Inflammatory macrophage (primary cell): ENCODE data around the gene TTYH1.
"Not testable (repeated sequence)": the region's sequence is repeated elsewhere in the genome, so short reads cannot be mapped to it uniquely, and the experiment has no call there.

ENCODE experiments used
- DNase-seq, 2 donors: peaks; one replicate each; pipeline ENCODE4 v3.0.0-alpha.2; 2020 to 2022
- total RNA-seq, 18 experiments: gene quantifications; one replicate each; lab custom pipeline; 2026; ENCODE audit warnings: mixed read lengths in 6 of 18, inconsistent platforms in 2 of 18; lab: John Stamatoyannopoulos, UW

The TTYH1 gene
- 0 to 1.1 (median 0) reads per million in 18 experiments for total RNA-seq

GRCh38 chr19:54415208-54415900, at the start of gene TTYH1:
Gene TTYH1, plus strand, starts transcription at chr19:54415464. Its CDS starts 89 bp downstream, at chr19:54415553.
- no peak for DNase-seq

GRCh38 chr19:54365798-54366197, 49.5 kb upstream of the TTYH1 start:
- peak; percentile 7 to 37 for DNase-seq

GRCh38 chr19:54366811-54367210, 48.5 kb upstream of the TTYH1 start:
- no peak for DNase-seq

- DNase-seq: peak in 1 of 2 donors; percentile 41
Measured at GRCh38 chr19:54369082-54369687, 46.1 kb upstream of the TTYH1 start.

- peak; percentile 59 to 66 for DNase-seq
Measured at GRCh38 chr19:54369688-54370433, 45.4 kb upstream of the TTYH1 start.

- DNase-seq: not testable (repeated sequence)
Measured at GRCh38 chr19:54370434-54370796, 44.8 kb upstream of the TTYH1 start.

GRCh38 chr19:54371453-54371852, 43.8 kb upstream of the TTYH1 start:
- DNase-seq: not testable (repeated sequence)

- DNase-seq: peak; percentile 90 to 95
Measured at GRCh38 chr19:54373781-54374631, 41.3 kb upstream of the TTYH1 start.

- DNase-seq: peak; percentile 36 to 42
Measured at GRCh38 chr19:54375181-54375938, 39.9 kb upstream of the TTYH1 start.

GRCh38 chr19:54376610-54377285, 38.5 kb upstream of the TTYH1 start:
- no peak for DNase-seq

- DNase-seq: no peak
Measured at GRCh38 chr19:54379187-54379678, 36.0 kb upstream of the TTYH1 start.

GRCh38 chr19:54380897-54381296, 34.4 kb upstream of the TTYH1 start:
- DNase-seq: no peak

GRCh38 chr19:54382041-54382440, 33.2 kb upstream of the TTYH1 start:
- peak in 1 of 2 donors; percentile 69 for DNase-seq

- peak; percentile 37 to 89 for DNase-seq
Measured at GRCh38 chr19:54383330-54383729, 31.9 kb upstream of the TTYH1 start.

GRCh38 chr19:54387991-54388801, 27.1 kb upstream of the TTYH1 start:
- peak; percentile 77 to 81 for DNase-seq

- DNase-seq: no peak
Measured at GRCh38 chr19:54388802-54389139, 26.5 kb upstream of the TTYH1 start.

GRCh38 chr19:54389553-54389952, 25.7 kb upstream of the TTYH1 start:
- DNase-seq: peak; percentile 70 to 92

- DNase-seq: peak; percentile 54 to 56
Measured at GRCh38 chr19:54390942-54391577, 24.2 kb upstream of the TTYH1 start.

GRCh38 chr19:54391589-54392061, 23.6 kb upstream of the TTYH1 start:
- peak in 1 of 2 donors; percentile 30 for DNase-seq
